GM12892 (cell line): ENCODE results near the gene MSGN1.

Experiments used
- POLR2A ChIP-seq: IDR thresholded peaks from 2 replicates; pipeline ENCODE4 v1.6.1; 2011; ENCODE audit warnings: low read depth, low read length, control low read depth
- POLR2AphosphoS5 ChIP-seq: IDR thresholded peaks from 2 replicates; pipeline ENCODE4 v1.6.1; 2011; ENCODE audit warnings: low read depth, low read length, control low read depth

- TF ChIP-seq POLR2A (no peak), POLR2AphosphoS5 (no peak)
These were observed 12.8 kb upstream of the MSGN1 start for GRCh38 chr2:17803497-17803896.
